Vagina (tissue), 2 donors: ENCODE results near the gene SLC38A5. TPM values are rescaled to one million over a fixed set of nuclear protein-coding genes. Genes with fewer than 3 reads are reported as not detected.

Experiments
- DNase-seq, 2 donors: peaks; one replicate each; pipeline ENCODE4 v3.0.0-alpha.2; 2017; ENCODE audit errors: extremely low spot score in 2 of 2
- H3K27ac ChIP-seq: fragments of 200-600 bp; sonication (generic); one replicate; pipeline ENCODE4 v1.5.1; 2019
- H3K27me3 ChIP-seq: fragments of 200-600 bp; sonication (generic); one replicate; pipeline ENCODE4 v1.5.1; 2019
- H3K36me3 ChIP-seq, 2 donors: fragments of 200-600 bp; sonication (generic); one replicate each; pipeline ENCODE4 v1.5.1; 2017 to 2019
- H3K4me1 ChIP-seq: fragments of 200-600 bp; sonication (generic); one replicate; pipeline ENCODE4 v1.5.1; 2019
- H3K4me3 ChIP-seq, 2 donors: fragments of 200-600 bp; sonication (generic); 1 replicate in 1 of 2; 2 replicates in 1 of 2; pipeline ENCODE4 v1.5.1; 2016 to 2019
- H3K9me3 ChIP-seq: fragments of 200-600 bp; sonication (generic); one replicate; pipeline ENCODE4 v1.5.1; 2019
- POLR2A ChIP-seq, 2 donors: fragments of 450-650 bp; IDR thresholded peaks; one replicate each; pipeline ENCODE4 v1.6.1; 2017; ENCODE audit warnings: antibody characterized with exemption in 2 of 2, mild to moderate bottlenecking in 2 of 2, moderate library complexity in 2 of 2
- POLR2AphosphoS5 ChIP-seq, 2 donors: sonication (generic); formaldehyde crosslinking; IDR thresholded peaks; one replicate each; pipeline ENCODE4 v1.9.0; 2017; ENCODE audit warnings: antibody characterized with exemption in 2 of 2, mild to moderate bottlenecking in 2 of 2, low read depth in 1 of 2; ENCODE audit not compliant: insufficient read depth in 1 of 2
- intact Hi-C: fragments of 100-400 bp; cut with DNase I; formaldehyde crosslinking; loops from one replicate; pipeline ENCODE4 v1.15.1; 2023
- total RNA-seq: library from RNA; depleted of rRNA; stranded (reverse); fragments of >200 nt; gene quantifications from one replicate; pipeline ENCODE4 v1.2.3, GENCODE V29; 2016
- TF ChIP-seq, protein P1 (sequence below), 3 experiments: fragments of 450-650 bp in 2 of 3; fragments of 200-600 bp in 1 of 3; sonication (generic) in 1 of 3; IDR thresholded peaks; one replicate each; pipeline ENCODE4 v1.5.1; 2017 to 2019; ENCODE audit warnings: antibody characterized with exemption in 3 of 3, mild to moderate bottlenecking in 2 of 3, moderate library complexity in 2 of 3

Gene SLC38A5
- total RNA-seq, 1 donor from 2014 or later: 15.5 TPM

DNA sequence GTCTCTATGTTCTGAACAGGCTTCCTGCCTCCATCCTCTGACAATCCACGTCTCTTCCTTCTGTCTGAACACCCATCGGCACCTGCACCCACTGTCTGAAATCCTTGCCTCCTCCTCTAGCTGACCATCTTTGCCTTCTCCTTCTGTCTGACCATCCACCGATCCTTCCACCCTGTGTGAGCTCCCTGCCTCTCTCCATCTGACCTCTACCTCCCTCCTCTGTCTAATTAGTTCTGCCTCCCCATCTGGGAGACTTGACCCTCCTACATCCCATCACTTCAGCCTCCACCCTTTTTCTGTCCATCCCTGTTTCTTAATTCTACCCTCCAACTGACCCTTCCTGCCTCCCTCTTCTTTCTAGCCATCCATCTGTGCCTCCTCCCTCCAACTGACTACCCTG lies 10.0 kb downstream of the SLC38A5 start:
- H3K27me3 ChIP-seq: no peaks in the 10 kb centered on the region
- intact Hi-C loops: no loop called here
- no peaks in the 10 kb centered on the region for H3K36me3 ChIP-seq
- no peak for TF ChIP-seq POLR2A (IDR thresholded peaks at IDR 0.05)
- TF ChIP-seq POLR2AphosphoS5 (IDR thresholded peaks at IDR 0.05; ENCODE audit: insufficient read depth in 1 of 2, low read depth in 1 of 2): no peak
- TF ChIP-seq, protein P1, sequence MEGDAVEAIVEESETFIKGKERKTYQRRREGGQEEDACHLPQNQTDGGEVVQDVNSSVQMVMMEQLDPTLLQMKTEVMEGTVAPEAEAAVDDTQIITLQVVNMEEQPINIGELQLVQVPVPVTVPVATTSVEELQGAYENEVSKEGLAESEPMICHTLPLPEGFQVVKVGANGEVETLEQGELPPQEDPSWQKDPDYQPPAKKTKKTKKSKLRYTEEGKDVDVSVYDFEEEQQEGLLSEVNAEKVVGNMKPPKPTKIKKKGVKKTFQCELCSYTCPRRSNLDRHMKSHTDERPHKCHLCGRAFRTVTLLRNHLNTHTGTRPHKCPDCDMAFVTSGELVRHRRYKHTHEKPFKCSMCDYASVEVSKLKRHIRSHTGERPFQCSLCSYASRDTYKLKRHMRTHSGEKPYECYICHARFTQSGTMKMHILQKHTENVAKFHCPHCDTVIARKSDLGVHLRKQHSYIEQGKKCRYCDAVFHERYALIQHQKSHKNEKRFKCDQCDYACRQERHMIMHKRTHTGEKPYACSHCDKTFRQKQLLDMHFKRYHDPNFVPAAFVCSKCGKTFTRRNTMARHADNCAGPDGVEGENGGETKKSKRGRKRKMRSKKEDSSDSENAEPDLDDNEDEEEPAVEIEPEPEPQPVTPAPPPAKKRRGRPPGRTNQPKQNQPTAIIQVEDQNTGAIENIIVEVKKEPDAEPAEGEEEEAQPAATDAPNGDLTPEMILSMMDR (IDR thresholded peaks at IDR 0.05): no peak
- H3K4me1 ChIP-seq: no peaks in the 10 kb centered on the region
- DNase-seq: no peak
- H3K4me3 ChIP-seq: no peak overlapping the region
- H3K27ac ChIP-seq: no peak overlapping the region
- no peaks in the 10 kb centered on the region for H3K9me3 ChIP-seq

DNA sequence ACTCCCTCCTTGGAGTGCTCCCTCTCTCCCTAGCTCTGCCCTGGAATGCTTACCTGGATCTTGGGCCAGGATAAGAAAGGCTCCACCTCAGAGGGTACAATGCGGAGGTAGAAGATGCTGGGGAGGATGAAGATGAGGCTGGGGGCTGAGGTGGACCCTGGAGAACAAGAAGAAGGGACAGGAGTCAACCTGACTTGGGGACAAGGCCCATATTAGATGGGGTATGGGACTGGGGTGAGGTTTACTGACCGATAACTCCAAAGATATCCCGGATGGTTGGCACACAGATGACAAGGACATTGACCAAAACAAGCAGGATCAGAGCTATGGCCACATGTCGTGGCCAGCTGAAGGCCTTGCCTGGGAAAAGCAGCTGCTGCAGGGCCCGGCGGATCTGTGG lies 10.6 kb downstream of the SLC38A5 start:
- no peaks in the 10 kb centered on the region for H3K9me3 ChIP-seq
- H3K36me3 ChIP-seq: no peaks in the 10 kb centered on the region
- H3K4me1 ChIP-seq: no peaks in the 10 kb centered on the region
- H3K27ac ChIP-seq: no peak overlapping the region
- DNase-seq: no peak
- H3K27me3 ChIP-seq: no peaks in the 10 kb centered on the region
- TF ChIP-seq, protein P1 (IDR thresholded peaks at IDR 0.05): no peak
- TF ChIP-seq POLR2A (IDR thresholded peaks at IDR 0.05): no peak
- no peak for TF ChIP-seq POLR2AphosphoS5 (IDR thresholded peaks at IDR 0.05; ENCODE audit: insufficient read depth in 1 of 2, low read depth in 1 of 2)
- intact Hi-C loops: no loop called here
- no peak overlapping the region for H3K4me3 ChIP-seq

DNA sequence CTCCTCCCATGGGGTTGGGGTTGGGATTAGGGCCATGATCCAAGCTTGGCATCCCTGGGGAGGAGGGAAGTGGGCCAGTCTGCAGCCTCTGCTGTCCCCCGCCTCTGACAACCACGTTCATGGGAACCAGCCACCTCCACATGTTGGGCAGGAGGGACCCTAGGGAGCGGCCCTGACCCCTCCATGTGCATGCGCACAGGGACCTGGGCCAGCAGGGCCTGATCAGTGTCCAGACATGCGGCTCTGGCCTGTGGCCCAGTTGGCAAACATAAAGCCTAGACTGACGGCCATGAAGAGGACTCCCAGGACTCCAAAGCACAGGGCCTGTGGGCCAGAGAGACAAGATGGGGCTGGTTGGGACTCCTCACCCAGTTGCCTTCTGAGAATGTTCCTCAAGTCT lies 11.3 kb downstream of the SLC38A5 start:
- intact Hi-C loops: no loop called here
- TF ChIP-seq, protein P1 (IDR thresholded peaks at IDR 0.05): no peak
- no peak for TF ChIP-seq POLR2AphosphoS5 (IDR thresholded peaks at IDR 0.05; ENCODE audit: insufficient read depth in 1 of 2, low read depth in 1 of 2)
- TF ChIP-seq POLR2A (IDR thresholded peaks at IDR 0.05): no peak
- Histone ChIP-seq H3K27ac (no peak overlapping the region), H3K4me1 (no peaks in the 10 kb centered on the region), H3K9me3 (no peaks in the 10 kb centered on the region), H3K27me3 (no peaks in the 10 kb centered on the region), H3K36me3 (no peaks in the 10 kb centered on the region), H3K4me3 (no peak overlapping the region)
- DNase-seq: no peak

DNA sequence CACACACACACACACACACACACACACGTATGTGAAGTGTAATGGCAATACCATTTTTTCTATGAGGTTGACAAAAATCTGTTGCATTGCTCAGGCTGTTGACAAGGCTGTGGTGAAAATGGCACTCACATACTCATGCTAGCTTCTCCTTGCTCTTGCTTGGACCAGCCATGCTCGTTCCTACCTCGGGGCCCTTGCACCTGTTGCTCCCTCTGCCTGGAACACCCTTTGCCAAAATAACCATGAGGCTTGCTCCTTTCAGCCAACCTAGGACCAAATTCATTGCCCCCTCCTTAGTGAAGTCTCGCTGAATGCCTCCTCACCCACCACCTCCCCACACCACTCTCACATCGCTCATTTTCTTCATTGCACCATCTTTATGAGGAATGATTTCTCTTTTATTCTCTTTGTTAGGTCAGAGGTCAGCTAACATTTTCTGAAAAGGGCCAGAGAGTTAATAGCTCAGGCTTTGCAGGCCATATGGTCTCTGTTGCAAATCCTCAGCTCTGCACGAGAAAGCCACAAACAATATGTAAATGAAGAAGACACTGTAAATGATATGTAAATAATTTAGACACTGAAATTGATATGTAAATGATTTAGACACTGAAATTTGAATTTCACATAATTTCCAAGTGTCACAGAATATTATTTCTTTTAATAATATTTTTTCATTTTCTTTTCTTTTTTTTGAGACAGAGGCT lies 13.3 kb downstream of the SLC38A5 start:
- Histone ChIP-seq H3K4me1 (no peaks in the 10 kb centered on the region), H3K27ac (no peak overlapping the region), H3K36me3 (no peaks in the 10 kb centered on the region), H3K9me3 (no peaks in the 10 kb centered on the region), H3K4me3 (no peak overlapping the region), H3K27me3 (no peaks in the 10 kb centered on the region)
- TF ChIP-seq POLR2AphosphoS5 (IDR thresholded peaks at IDR 0.05; ENCODE audit: insufficient read depth in 1 of 2, low read depth in 1 of 2): no peak
- TF ChIP-seq, protein P1 (IDR thresholded peaks at IDR 0.05): no peak
- TF ChIP-seq POLR2A (IDR thresholded peaks at IDR 0.05): no peak
- intact Hi-C loops: no loop called here
- no peak for DNase-seq

DNA sequence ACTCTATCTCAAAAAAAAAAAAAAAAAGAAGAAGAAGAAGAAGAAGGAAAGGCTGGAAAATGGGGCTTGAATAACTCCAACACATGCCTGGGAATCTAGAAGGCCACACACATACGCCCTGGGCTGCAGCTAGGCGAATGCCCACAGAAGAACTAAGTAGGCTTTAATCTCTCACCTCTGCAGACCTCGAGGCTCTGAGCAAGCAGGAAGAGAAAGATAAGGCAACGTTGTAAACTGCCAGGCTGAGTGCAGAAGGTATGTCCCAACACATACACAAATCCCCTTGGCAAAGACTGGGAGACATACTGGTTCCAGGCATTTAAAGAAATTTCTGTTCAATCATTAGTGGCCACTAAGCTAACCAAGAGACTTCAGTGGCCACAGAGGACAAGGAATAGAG lies 18.4 kb downstream of the SLC38A5 start:
- H3K27me3 ChIP-seq: no peaks in the 10 kb centered on the region
- no peaks in the 10 kb centered on the region for H3K4me1 ChIP-seq
- intact Hi-C loops: no loop called here
- H3K9me3 ChIP-seq: no peaks in the 10 kb centered on the region
- H3K36me3 ChIP-seq: no peaks in the 10 kb centered on the region
- H3K4me3 ChIP-seq: no peak overlapping the region
- TF ChIP-seq POLR2A (IDR thresholded peaks at IDR 0.05) (no peak), POLR2AphosphoS5 (IDR thresholded peaks at IDR 0.05; ENCODE audit: insufficient read depth in 1 of 2, low read depth in 1 of 2) (no peak)
- TF ChIP-seq, protein P1 (IDR thresholded peaks at IDR 0.05): no peak
- no peak overlapping the region for H3K27ac ChIP-seq
- DNase-seq: no peak
